Kidney epithelial cell (primary cell): Measurements from ENCODE around the gene GRIK3. TPM values are rescaled to one million over a fixed set of nuclear protein-coding genes. Genes with fewer than 3 reads are reported as not detected.

ENCODE experiments used
- DNase-seq: peaks from one replicate; pipeline ENCODE4 v3.0.0-alpha.2; 2010; ENCODE audit warnings: low read depth
- H3K27me3 ChIP-seq: 2 replicates; pipeline ENCODE4 v1.6.0; 2011; ENCODE audit warnings: low read length; ENCODE audit not compliant: control insufficient read depth, insufficient read depth
- H3K36me3 ChIP-seq: 2 replicates; pipeline ENCODE4 v1.5.1; 2011; ENCODE audit warnings: low read length; ENCODE audit not compliant: control insufficient read depth, insufficient read depth
- H3K4me3 ChIP-seq: 2 replicates; pipeline ENCODE4 v1.5.1; 2011; ENCODE audit warnings: low read depth, mild to moderate bottlenecking, control low read depth, low read length
- CTCF ChIP-seq: IDR thresholded peaks from 2 replicates; pipeline ENCODE4 v1.5.1; 2011; ENCODE audit warnings: mild to moderate bottlenecking, moderate library complexity, low read length, control low read depth, inconsistent platforms; ENCODE audit not compliant: insufficient read depth, poor library complexity, severe bottlenecking
- total RNA-seq: library from RNA; depleted of rRNA; stranded (reverse); fragments of >200 nt; gene quantifications from 2 replicates; pipeline ENCODE4 v1.2.3, GENCODE V29; 2015

GRIK3 gene
- total RNA-seq, 1 donor from 2014 or later: under 0.01 TPM

DNA sequence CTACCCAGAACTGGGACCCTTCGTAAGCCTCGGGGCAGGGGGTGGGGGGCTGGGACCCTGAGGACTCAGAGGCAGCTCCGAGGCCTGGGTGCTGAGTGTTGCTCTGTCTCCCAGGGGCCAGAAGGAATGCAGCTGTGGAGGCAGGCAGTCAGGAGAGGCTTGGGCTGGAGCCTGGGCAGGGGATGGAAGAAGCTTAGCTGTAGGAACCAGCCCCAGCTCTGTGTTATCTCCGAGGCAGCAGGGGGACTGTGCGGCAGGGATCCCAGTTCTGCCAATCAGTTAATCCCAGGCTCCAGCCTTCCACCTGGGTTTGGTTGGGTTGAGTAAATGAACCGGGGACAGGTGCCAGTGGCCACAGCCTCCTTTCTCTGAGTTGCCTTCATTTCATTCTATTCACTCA lies 8.2 kb upstream of the GRIK3 start:
- H3K27me3 ChIP-seq: peaks cover 15% of the 10 kb centered on the region
- TF ChIP-seq CTCF: no peak
- no peak overlapping the region for H3K4me3 ChIP-seq
- H3K36me3 ChIP-seq: no peaks in the 10 kb centered on the region
- DNase-seq: no peak

DNA sequence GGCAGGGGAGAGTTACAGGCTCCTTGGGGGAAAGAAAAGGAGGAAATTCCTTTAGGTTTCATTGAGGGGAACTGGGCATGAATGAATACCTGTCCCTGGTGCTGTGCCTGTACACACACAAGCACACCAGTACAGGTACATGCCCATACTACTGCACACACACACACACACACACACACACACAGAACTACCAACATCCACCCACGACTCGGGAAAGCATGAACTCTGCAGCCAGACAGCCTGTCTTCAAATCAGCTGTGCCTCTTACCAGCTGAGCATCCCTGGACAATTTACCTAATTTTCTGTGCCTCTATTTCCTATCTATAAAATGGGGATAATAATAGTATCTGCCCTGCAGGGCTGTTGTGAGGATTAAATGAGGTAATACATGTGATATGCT lies 7.2 kb upstream of the GRIK3 start:
- Histone ChIP-seq H3K4me3 (no peak overlapping the region), H3K27me3 (peaks cover 24% of the 10 kb centered on the region), H3K36me3 (no peaks in the 10 kb centered on the region)
- TF ChIP-seq CTCF: no peak
- no peak for DNase-seq

DNA sequence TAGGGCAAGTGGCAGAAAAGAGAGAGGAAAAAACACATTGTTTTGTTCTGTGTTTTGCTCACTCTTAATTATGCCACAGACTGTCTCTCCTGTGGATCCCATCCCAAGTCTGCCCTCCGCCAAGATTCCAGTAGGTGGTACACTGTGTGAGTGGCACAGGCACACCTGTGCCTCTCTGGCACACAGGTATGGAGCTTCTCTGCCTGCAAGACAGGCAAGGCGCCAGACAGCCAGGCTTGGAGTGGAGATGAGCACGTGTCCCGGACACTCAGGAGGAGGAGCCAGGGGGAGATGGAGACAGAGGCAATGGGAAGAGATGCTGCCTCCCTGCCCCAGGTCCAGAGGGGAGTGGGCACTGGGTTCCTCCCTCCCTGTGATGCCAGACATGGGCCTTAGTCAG lies 6.5 kb upstream of the GRIK3 start:
- H3K36me3 ChIP-seq: no peaks in the 10 kb centered on the region
- H3K27me3 ChIP-seq: peaks cover 31% of the 10 kb centered on the region
- no peak for TF ChIP-seq CTCF
- H3K4me3 ChIP-seq: no peak overlapping the region
- no peak for DNase-seq

- H3K4me3 ChIP-seq: no peak overlapping the region
- no peaks in the 10 kb centered on the region for H3K36me3 ChIP-seq
- DNase-seq: no peak
- TF ChIP-seq CTCF: no peak
- H3K27me3 ChIP-seq: peaks cover 36% of the 10 kb centered on the region
Observed at GRCh38 chr1:37040261-37040660, 5.9 kb upstream of the GRIK3 start.

DNA sequence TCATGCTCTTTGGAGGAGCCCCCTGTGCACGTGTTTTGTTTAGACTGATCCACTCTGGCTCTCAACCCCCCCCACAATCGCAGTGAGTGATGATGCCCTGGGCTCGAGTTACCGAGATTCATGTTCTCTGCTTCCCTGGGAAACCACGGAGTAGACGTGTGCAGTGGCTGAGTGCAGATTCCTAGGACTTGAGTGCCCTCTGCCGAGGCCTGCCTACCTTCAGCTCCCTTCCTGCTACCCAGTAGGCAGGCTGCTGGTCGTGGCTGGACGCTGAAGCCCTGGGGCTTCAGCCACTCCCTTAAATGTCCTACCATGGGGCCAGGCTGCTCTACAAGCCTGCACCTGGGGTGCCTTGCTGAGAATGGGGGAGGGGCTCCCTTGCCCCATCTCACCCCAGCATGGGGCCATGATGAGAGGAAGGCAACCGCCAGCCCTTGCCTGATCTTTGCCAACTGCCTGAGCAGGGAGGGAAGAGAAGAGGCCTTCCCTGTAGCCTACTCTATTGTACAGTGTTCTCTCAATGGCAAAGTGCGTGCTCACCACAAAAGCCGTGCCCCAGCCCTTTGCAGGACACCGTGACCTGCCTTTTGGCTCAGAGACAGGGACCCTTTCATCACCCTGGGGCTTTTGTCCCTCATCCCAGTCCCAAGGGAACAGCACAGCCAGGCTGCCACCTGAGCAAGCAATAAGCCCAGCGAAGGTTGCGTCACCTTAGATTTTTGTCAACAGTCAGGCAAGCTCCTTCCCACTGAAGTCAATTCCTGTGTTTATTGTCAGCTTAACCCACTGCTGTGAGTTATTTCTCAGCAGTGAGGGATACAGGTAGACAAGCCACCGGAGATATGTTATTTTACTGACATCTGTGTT lies 4.1 kb upstream of the GRIK3 start:
- Histone ChIP-seq H3K4me3 (no peak overlapping the region), H3K27me3 (peaks cover 52% of the 10 kb centered on the region), H3K36me3 (no peaks in the 10 kb centered on the region)
- no peak for TF ChIP-seq CTCF
- DNase-seq: no peak

DNA sequence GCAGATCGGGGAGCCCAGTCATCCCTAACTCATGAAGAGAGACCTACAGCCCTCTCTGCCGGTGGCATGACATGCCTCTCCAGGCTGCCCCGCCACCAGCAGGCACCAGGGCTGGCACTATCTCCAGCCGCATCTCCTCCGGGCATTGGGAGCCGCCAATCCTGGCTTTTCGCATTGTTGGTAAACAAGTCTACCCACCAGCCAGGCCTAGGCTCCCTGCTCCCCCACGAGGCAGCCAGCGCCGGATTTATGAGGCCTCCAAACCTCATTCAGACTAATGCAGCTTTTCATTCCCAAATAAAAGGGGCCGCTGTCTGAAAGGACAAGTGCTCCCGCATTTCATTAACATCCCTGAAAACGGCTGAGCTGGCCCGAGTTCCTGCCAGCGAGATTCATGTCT lies 3.4 kb upstream of the GRIK3 start:
- Histone ChIP-seq H3K27me3 (peaks cover 59% of the 10 kb centered on the region), H3K36me3 (no peaks in the 10 kb centered on the region), H3K4me3 (no peak overlapping the region)
- DNase-seq: no peak
- TF ChIP-seq CTCF: no peak
